Ecto neural progenitor cell (in vitro differentiated cells): ENCODE results near the gene ARCN1.
"Not testable (repeated sequence)": the region's sequence is repeated elsewhere in the genome, so short reads cannot be mapped to it uniquely, and the experiment has no call there.

Source experiments
- DNase-seq: peaks from one replicate; pipeline ENCODE4 v3.0.0-alpha.2; 2018; ENCODE audit warnings: low spot score

Gene ARCN1

GRCh38 chr11:118544647-118545010, 27.6 kb upstream of the ARCN1 start:
- DNase-seq = no peak

GRCh38 chr11:118545533-118545932, 26.7 kb upstream of the ARCN1 start:
- DNase-seq = no peak

GRCh38 chr11:118547132-118547531, 25.1 kb upstream of the ARCN1 start:
- DNase-seq = no peak

GRCh38 chr11:118552341-118552740, 19.9 kb upstream of the ARCN1 start:
- DNase-seq = no peak

GRCh38 chr11:118560806-118561205, 11.4 kb upstream of the ARCN1 start:
- no peak for DNase-seq

GRCh38 chr11:118565051-118565450, 7.2 kb upstream of the ARCN1 start:
- DNase-seq = no peak

- no peak for DNase-seq
Measured at GRCh38 chr11:118569670-118570069, 2.5 kb upstream of the ARCN1 start.

GRCh38 chr11:118570787-118571186, 1.4 kb upstream of the ARCN1 start:
- no peak for DNase-seq

GRCh38 chr11:118571701-118572060, 528 bp upstream of the ARCN1 start:
- DNase-seq = not testable (repeated sequence)

GRCh38 chr11:118572981-118573550, 857 bp downstream of the ARCN1 start:
- DNase-seq = no peak

GRCh38 chr11:118574636-118575035, 2.4 kb downstream of the ARCN1 start:
- DNase-seq = no peak

GRCh38 chr11:118577995-118578394, 5.8 kb downstream of the ARCN1 start:
- not testable (repeated sequence) for DNase-seq

- DNase-seq = no peak
Measured at GRCh38 chr11:118581057-118581456, 8.8 kb downstream of the ARCN1 start.

GRCh38 chr11:118587952-118588351, 15.7 kb downstream of the ARCN1 start:
- DNase-seq = no peak

- no peak for DNase-seq
Measured at GRCh38 chr11:118592616-118593367, 20.6 kb downstream of the ARCN1 start.

- DNase-seq = not testable (repeated sequence)
Measured at GRCh38 chr11:118594984-118595383, 22.8 kb downstream of the ARCN1 start.

- DNase-seq = no peak
Measured at GRCh38 chr11:118596224-118597146, 24.3 kb downstream of the ARCN1 start.

GRCh38 chr11:118597556-118597955, 25.3 kb downstream of the ARCN1 start:
- no peak for DNase-seq

GRCh38 chr11:118602331-118602730, 30.1 kb downstream of the ARCN1 start:
- no peak for DNase-seq

- DNase-seq = not testable (repeated sequence)
Measured at GRCh38 chr11:118603709-118604108, 31.5 kb downstream of the ARCN1 start.

GRCh38 chr11:118604566-118604965, 32.4 kb downstream of the ARCN1 start:
- DNase-seq = no peak

- no peak for DNase-seq
Measured at GRCh38 chr11:118605116-118605867, 33.1 kb downstream of the ARCN1 start.
